Gastrocnemius medialis (tissue), 4 donors: ENCODE results near the gene OR5AC2. TPM values are rescaled to one million over a fixed set of nuclear protein-coding genes. Genes with fewer than 3 reads are reported as not detected.

Experiments used
- ATAC-seq, 2 donors: fragments of 150-250 bp; one replicate each; pipeline ENCODE4 v1.9.1; 2016
- DNase-seq, 2 donors: peaks; one replicate each; pipeline ENCODE4 v3.0.0-alpha.2; 2019
- H3K27ac ChIP-seq, 4 donors: fragments of 200-600 bp; sonication (generic); 1 replicate in 1 of 4; 2 replicates in 3 of 4; pipeline ENCODE4 v1.5.1; 2016 to 2018; ENCODE audit warnings: mild to moderate bottlenecking in 2 of 4, moderate library complexity in 1 of 4
- H3K27me3 ChIP-seq, 3 donors: fragments of 200-600 bp; sonication (generic) in 2 of 3; 1 replicate in 1 of 3; 2 replicates in 2 of 3; pipeline versions ENCODE4 v1.5.1 to v1.6.0; 2016 to 2019; ENCODE audit warnings: mild to moderate bottlenecking in 1 of 3, moderate library complexity in 1 of 3
- H3K36me3 ChIP-seq, 2 donors: fragments of 200-600 bp; sonication (generic) in 1 of 2; one replicate each; pipeline ENCODE4 v1.5.1; 2017 to 2018
- H3K4me1 ChIP-seq, 2 donors: fragments of 200-600 bp; sonication (generic) in 1 of 2; one replicate each; pipeline ENCODE4 v1.5.1; 2016 to 2017; ENCODE audit warnings: mild to moderate bottlenecking in 2 of 2
- H3K4me3 ChIP-seq, 4 donors: fragments of 200-600 bp; sonication (generic) in 3 of 4; 1 replicate in 1 of 4; 2 replicates in 3 of 4; pipeline ENCODE4 v1.5.1; 2016 to 2019; ENCODE audit warnings: mild to moderate bottlenecking in 2 of 4
- H3K9me3 ChIP-seq, 3 donors: fragments of 200-600 bp; sonication (generic) in 2 of 3; 1 replicate in 1 of 3; 2 replicates in 2 of 3; pipeline ENCODE4 v1.5.1; 2016 to 2019
- POLR2A ChIP-seq, 2 donors: fragments of 450-650 bp; IDR thresholded peaks; one replicate each; pipeline ENCODE4 v1.6.1; 2017; ENCODE audit warnings: antibody characterized with exemption in 2 of 2, mild to moderate bottlenecking in 2 of 2, moderate library complexity in 2 of 2
- in situ Hi-C, 4 donors: fragments of 200-750 bp; cut with MboI; loops; one replicate each; pipeline versions ENCODE4 v1.15.0 to v1.8.0; 2017; ENCODE audit warnings: low sequenced_read_pairs in 4 of 4
- intact Hi-C: fragments of 100-400 bp; cut with DNase I; formaldehyde crosslinking; loops from one replicate; pipeline ENCODE4 v1.15.1; 2023; ENCODE audit warnings: low total_unique reads
- total RNA-seq, 4 donors: library from RNA; depleted of rRNA; stranded (reverse); fragments of >200 nt; gene quantifications; one replicate each; pipeline versions ENCODE4 v1.1.0 to v1.2.3, GENCODE V29; 2016
- TF ChIP-seq, protein P1 (sequence below), 5 experiments: fragments of 450-650 bp in 3 of 5; fragments of 200-600 bp in 2 of 5; sonication (generic) in 2 of 5; IDR thresholded peaks in 4 of 5; conservative IDR thresholded peaks in 1 of 5; 1 replicate in 4 of 5; 2 replicates in 1 of 5; pipeline ENCODE4 v1.5.1; 2016 to 2019; ENCODE audit warnings: antibody characterized with exemption in 5 of 5, mild to moderate bottlenecking in 3 of 5, moderate library complexity in 3 of 5

Gene OR5AC2
- total RNA-seq, 4 donors from 2014 or later = not detected

DNA sequence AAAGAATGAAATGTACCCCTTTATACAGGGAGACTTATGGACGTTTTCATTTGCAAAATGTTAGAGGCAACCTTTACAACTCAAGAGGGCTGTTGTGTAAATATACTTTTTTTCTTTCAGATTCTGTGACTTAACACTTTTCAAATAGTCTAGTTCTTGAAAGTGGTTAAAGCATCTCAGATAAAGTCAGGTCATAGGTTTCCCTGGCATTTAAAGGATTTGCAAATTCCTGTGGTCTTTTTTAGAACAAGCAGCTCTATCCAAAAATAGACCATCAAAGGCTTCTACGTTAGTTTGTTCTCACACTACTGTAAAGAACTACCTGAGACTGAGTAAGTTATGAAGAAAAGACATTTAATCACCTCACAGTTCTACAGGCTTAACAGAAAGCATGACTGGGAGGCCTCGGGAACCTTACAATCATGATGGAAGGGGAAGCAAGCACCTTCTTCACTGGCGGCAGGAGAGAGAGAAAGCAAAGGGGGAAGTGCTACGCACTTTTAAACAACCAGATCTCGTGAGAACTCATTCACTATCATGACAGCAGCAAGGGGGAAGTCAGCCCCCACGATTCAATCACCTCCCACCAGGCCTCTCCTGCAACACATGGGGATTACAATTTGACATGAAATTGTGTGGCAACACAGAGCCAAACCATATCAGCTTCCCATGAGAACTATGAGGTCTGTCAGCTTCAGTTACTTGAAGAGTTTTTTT is 28.6 kb upstream of the OR5AC2 start:
- no peak for DNase-seq
- intact Hi-C loops = no loop called here
- Histone ChIP-seq H3K27ac (no peak overlapping the region), H3K4me1 (no peaks in the 10 kb centered on the region), H3K9me3 (no peaks in the 10 kb centered on the region), H3K27me3 (no peaks in the 10 kb centered on the region), H3K36me3 (no peaks in the 10 kb centered on the region), H3K4me3 (no peak overlapping the region)
- TF ChIP-seq, protein P1, sequence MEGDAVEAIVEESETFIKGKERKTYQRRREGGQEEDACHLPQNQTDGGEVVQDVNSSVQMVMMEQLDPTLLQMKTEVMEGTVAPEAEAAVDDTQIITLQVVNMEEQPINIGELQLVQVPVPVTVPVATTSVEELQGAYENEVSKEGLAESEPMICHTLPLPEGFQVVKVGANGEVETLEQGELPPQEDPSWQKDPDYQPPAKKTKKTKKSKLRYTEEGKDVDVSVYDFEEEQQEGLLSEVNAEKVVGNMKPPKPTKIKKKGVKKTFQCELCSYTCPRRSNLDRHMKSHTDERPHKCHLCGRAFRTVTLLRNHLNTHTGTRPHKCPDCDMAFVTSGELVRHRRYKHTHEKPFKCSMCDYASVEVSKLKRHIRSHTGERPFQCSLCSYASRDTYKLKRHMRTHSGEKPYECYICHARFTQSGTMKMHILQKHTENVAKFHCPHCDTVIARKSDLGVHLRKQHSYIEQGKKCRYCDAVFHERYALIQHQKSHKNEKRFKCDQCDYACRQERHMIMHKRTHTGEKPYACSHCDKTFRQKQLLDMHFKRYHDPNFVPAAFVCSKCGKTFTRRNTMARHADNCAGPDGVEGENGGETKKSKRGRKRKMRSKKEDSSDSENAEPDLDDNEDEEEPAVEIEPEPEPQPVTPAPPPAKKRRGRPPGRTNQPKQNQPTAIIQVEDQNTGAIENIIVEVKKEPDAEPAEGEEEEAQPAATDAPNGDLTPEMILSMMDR (IDR thresholded peaks at IDR 0.05 in 4 of 5, conservative IDR thresholded peaks at IDR 0.05 in 1 of 5) = no peak
- TF ChIP-seq POLR2A (IDR thresholded peaks at IDR 0.05) = no peak
- ATAC-seq = no peak
- in situ Hi-C loops = no loop called here

DNA sequence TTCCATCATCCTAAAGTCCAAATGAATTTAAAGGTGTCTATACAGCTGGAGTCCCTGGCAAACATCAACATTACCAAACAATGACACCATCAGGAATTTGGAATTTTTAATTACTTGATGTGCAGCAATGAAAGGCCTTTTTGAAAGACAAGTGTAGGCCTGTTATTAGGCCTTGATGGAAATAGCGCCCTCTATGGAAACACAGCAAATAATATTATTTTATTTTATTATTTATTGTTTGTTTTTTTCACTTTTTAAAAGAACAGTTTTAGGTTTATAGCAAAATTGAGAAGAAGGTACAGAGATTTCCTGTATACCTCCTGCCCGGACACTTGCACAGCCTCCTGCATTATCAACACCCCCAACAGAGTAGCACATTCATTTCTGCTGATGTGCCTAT is 18.1 kb upstream of the OR5AC2 start:
- intact Hi-C loops = no loop called here
- Histone ChIP-seq H3K9me3 (no peaks in the 10 kb centered on the region), H3K4me1 (no peaks in the 10 kb centered on the region), H3K36me3 (no peaks in the 10 kb centered on the region), H3K27me3 (no peaks in the 10 kb centered on the region), H3K4me3 (no peak overlapping the region), H3K27ac (no peak overlapping the region)
- DNase-seq (no peak), ATAC-seq (no peak)
- in situ Hi-C loops = no loop called here
- TF ChIP-seq POLR2A (IDR thresholded peaks at IDR 0.05) = no peak
- TF ChIP-seq, protein P1 (IDR thresholded peaks at IDR 0.05 in 4 of 5, conservative IDR thresholded peaks at IDR 0.05 in 1 of 5) = no peak

- in situ Hi-C loops = no loop called here
- ATAC-seq = no peak
Observed at GRCh38 chr3:98070840-98071239, 16.1 kb upstream of the OR5AC2 start.

GRCh38 chr3:98073486-98073885 is 13.5 kb upstream of the OR5AC2 start:
- ATAC-seq (no peak), DNase-seq (no peak)
- H3K9me3 ChIP-seq = no peaks in the 10 kb centered on the region
- in situ Hi-C loops = no loop called here
- no peaks in the 10 kb centered on the region for H3K27me3 ChIP-seq
- TF ChIP-seq, protein P1 (IDR thresholded peaks at IDR 0.05 in 4 of 5, conservative IDR thresholded peaks at IDR 0.05 in 1 of 5) = no peak
- no peak for TF ChIP-seq POLR2A (IDR thresholded peaks at IDR 0.05)
- no peak overlapping the region for H3K4me3 ChIP-seq
- intact Hi-C loops = no loop called here
- H3K4me1 ChIP-seq = no peaks in the 10 kb centered on the region
- no peak overlapping the region for H3K27ac ChIP-seq
- H3K36me3 ChIP-seq = no peaks in the 10 kb centered on the region

More at GRCh38 chr3:98070840-98071239, 16.1 kb upstream of the OR5AC2 start:
- H3K9me3 ChIP-seq = no peaks in the 10 kb centered on the region
- intact Hi-C loops = no loop called here
- DNase-seq = no peak
- TF ChIP-seq, protein P1 (IDR thresholded peaks at IDR 0.05 in 4 of 5, conservative IDR thresholded peaks at IDR 0.05 in 1 of 5) = no peak
- no peak for TF ChIP-seq POLR2A (IDR thresholded peaks at IDR 0.05)
- no peak overlapping the region for H3K4me3 ChIP-seq
- H3K27me3 ChIP-seq = no peaks in the 10 kb centered on the region
- H3K4me1 ChIP-seq = no peaks in the 10 kb centered on the region
- no peaks in the 10 kb centered on the region for H3K36me3 ChIP-seq
- no peak overlapping the region for H3K27ac ChIP-seq

DNA sequence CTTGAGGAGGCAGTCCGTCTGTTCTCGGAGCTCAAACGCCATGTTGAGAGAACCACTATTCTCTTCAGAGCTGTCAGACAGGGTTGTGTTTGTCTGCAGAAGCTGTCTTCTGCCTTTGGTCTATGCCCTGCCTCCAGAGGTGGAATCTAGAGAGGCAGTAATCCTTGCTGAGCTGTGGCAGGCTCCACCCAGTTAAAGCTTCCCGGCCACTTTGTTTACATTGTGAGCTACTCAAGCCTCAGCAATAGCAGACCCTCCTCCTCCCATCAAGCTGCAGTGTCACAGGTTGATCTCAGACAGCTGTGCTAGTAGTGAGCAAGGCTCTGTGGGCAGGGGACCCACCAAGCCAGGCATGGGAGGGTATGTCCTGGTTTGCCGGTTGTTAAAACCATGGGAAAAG is 8.9 kb downstream of the OR5AC2 start:
- H3K4me3 ChIP-seq = no peak overlapping the region
- TF ChIP-seq, protein P1 (IDR thresholded peaks at IDR 0.05 in 4 of 5, conservative IDR thresholded peaks at IDR 0.05 in 1 of 5) = no peak
- no peak for TF ChIP-seq POLR2A (IDR thresholded peaks at IDR 0.05)
- H3K4me1 ChIP-seq = no peaks in the 10 kb centered on the region
- in situ Hi-C loops (no loop called here), intact Hi-C loops (no loop called here)
- H3K27ac ChIP-seq = no peak overlapping the region
- no peaks in the 10 kb centered on the region for H3K9me3 ChIP-seq
- no peaks in the 10 kb centered on the region for H3K27me3 ChIP-seq
- ATAC-seq (no peak), DNase-seq (no peak)
- H3K36me3 ChIP-seq = no peaks in the 10 kb centered on the region
